Stimulated activated CD4-positive, alpha-beta T cell treated with anti-CD3 and anti-CD28 coated beads, Interleukin-4, amount 100 ng/mL, for 4 hours (primary cell): ENCODE results near the gene PTPN5.

Experiments
- DNase-seq, 2 experiments: peaks; one replicate each; pipeline ENCODE4 v3.0.0-alpha.2; 2020

PTPN5 gene

DNA sequence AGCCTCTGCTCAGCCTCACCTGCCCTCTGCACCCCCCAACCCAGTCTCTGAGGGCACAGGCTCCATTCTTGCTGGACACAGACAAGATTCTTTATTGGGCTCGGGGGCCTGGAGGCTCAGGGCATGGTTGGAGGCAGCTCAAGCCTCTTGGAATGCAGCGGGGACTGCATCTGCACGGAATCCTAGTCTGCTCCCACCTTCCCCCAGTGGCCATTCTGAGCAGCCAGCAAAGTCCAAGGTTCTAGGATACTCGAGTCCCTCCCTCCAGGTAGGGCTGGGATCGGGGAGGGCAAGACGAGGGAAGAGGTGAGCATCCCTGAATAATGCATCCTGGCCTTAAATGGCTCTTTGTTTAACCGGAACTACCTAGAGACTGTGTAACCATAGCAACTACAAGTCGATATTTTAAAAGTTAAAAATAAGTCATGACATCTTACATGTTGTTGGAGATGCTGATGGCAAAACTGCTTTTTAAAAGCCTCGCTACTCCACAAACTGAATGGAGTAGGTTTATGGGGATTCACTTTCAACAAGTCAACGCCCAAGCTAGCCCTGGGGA, 54.9 kb downstream of the PTPN5 start:
- DNase-seq: no peak

DNA sequence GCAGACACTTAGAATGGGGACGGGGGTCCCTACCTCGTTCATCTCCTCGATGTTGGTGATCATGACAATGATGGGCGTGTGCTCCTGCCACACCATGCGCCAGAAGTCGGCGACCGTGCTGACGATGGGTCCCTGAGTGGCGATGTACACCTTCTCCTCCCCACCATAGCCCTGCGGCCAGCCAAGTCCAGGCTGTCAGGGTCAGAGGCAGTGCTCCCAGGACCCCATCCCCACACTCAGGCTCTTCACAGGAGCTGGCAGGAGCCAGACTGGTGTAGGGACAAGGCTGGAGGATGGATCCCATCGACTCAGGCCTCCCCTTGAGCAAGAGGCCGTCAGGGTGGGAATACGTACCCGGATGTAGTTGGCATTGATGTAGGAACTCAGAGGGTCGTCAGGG, 58.4 kb downstream of the PTPN5 start:
- no peak for DNase-seq

DNA sequence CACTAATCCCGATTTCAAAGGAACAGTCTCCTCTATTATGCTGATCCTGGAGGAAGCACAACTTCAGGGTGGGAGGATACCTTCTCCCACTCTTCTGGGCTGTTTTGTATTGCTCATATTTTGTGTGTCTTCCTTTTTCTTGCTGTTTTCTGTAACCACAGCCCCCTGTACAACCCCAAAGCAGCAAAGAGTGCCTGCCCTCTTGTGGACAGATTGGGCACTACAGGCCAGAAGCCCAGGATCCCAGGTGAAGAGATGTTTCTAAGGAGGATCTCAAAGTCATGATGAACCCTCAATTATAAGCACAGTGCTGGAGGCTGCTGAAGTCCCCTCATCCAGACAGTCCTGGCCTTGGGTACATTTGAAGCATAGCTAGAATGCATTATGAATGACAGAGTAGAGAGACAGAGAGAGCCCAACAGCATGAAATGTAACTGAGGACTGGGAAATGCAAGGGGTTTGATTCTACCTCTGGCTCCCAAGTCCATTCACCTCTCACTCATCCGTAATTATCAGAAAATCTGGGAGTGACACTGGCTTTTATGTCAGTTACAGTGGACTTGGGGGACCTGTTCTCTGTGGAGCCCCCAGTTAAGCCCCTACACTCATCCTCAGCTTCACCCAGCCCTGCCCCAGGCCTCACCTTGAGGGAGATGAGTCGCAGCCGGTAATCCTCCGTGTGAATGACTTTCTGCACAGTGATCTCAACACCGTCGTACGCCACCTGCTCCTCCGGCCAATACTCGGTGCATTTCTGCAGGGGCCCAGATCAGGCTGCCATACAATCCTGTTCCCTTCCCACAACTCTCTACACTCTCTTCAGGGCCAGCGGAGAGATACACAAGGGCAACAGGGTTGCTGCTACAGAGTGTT, 59.4 kb downstream of the PTPN5 start:
- DNase-seq: peak; percentile 58 to 65

DNA sequence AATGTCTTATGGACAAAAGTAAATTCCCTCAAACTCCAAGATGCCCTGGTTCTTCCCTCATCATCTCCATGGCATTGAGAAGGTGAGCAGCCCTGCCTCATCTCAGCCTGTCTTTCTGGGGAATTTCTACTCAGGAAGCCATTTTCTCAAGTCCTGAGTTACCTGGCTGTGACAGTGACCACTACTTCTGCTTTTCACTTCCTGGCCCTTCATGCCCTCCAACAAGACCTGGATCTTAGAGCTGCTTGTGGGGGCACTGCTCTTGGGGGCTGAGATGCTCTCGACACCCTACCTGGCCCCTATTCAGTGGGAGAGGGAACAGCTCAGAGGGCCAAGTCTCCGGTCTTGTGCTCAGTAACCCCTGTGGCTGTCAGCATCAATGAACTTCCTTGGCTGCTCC, 60.2 kb downstream of the PTPN5 start:
- DNase-seq: no peak

DNA sequence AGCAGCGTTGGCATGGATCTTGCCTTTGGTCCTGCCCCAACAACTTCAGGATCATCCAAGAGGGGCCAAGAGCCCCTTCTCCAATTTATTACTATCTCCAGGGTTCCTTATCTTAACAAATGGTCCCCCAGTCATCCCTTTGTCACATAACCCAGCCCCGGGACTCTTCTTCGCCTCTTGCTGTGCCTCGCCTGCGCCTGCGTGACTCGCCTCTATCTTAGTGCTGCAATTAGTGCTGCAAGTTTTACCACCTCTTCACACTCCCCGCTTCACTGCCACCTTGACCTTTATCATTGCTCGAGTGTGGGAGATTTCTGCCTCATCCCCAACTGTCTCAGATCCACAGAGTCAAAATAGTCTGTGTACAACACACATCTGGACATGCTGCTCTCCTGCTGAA, 61.6 kb downstream of the PTPN5 start:
- DNase-seq: no peak

DNA sequence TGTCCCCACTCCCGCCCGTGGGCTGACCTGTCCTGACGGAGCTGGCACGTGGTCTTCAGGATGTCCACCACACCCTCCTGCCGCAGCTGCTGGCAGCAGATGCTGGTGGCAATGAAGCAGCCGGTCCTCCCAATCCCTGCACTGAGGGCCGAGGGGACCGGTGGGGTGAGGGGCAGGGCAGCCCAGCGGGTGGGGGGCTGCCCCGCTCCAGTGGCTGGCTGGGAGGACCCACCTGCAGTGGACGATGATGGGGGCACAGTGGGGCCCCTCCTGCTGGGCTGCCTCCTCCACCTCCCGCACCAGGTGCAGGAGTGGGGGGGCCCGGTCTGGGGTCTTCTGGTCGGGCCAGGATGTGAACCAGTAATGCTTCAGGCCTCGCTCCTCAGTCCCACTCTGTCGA, 62.2 kb downstream of the PTPN5 start:
- no peak for DNase-seq

DNA sequence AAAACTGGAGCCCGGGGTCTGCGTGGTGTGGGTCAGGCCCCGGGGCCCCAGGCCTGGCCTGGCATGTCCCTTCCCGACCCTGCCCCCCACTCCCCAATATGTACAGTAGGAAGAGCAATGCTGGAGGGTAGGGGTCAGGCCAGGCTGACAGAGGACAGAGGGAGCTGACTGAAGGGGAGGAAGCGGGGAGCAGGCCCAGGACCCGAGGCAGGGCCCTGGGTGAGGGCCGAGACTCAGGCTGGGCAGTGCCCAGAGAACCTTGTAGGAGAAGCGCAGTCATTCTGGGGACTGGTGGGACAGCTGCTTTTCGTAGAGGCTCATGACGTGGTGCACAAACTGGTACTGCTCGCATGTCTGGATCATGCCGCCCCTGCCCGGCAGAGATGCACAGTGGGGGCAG, 62.9 kb downstream of the PTPN5 start:
- DNase-seq: no peak

DNA sequence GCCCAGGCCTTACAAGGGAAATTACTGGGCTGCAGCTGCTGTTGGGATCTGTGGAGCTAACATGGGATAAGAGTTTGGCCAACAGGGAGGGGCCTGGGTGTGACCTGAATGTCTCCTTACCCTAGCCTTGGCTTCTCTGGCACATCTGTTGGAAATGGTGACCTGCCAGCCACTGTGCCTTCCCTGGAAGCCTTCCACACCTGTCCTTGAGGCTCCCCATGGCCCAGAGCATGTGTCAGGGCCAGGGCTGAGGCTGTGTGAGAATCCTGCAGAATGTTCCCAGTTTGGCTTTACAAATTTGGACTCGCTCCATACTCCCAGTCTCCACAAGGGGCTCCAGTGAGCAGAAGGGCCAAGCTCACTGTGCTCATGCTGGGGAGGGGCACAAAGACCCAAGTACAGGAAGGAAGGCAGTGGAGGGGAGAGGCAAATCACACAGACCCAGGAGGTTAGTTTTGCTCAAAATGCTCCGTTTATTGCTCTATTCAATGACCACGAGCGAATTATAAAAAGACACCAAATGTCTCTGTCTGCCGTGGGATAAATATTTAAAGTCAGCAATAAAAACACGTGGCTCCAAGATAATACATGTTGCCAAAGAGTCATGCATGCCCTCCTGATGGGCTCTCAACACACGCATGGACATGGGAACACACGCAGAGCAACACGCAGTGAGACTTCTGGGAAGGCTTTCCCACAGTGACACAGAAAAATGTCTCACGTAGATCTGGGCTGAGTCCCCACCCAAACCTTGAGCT, 63.9 kb downstream of the PTPN5 start:
- peak; percentile 24 to 43 for DNase-seq

DNA sequence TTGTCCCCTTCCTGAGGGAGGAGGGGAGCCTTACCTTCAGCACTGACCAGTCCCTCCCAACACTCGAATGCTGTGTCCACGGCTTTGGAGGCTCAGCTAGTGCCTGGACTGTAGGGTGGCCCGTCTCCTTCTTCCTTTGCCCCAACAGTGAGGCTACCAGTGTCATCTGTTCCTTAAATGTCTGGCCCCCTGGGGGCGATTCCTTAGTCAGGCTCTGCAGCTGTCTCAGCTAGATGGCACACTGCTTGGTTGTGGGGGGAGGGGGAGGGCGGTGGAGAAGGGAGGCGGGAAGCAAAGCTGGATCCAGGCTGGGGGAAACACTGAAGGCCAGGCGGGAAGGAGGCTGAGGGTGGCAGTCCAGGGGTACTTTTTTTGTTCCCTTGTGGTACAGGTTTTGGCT, 65.6 kb downstream of the PTPN5 start, which contains the start of gene IGSF22:
Gene IGSF22 (minus strand): TSS at position 149 of the 400 bp plus-strand sequence. CDS start 1,952 bp downstream, outside the sequence.
- no peak for DNase-seq

DNA sequence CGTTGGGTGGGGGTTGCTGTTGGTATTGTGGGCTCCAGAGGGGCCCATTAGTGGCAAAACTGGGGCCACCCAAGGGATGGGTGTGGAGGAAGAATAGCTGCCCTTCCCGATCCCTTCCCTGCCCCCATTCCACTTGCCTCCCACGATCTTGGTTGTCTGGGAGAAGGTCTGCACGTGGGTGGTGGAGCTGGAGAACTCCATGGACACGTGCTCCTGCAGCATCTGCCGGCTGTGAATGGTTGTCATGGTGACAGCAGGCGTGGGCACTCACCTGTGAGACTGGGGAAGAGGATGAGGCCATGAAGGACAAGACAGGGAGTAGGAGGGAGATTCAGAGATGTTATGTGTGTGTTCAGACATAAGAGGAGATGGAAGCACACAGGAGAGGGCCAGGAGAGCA, 67.6 kb downstream of the PTPN5 start:
- no peak for DNase-seq

DNA sequence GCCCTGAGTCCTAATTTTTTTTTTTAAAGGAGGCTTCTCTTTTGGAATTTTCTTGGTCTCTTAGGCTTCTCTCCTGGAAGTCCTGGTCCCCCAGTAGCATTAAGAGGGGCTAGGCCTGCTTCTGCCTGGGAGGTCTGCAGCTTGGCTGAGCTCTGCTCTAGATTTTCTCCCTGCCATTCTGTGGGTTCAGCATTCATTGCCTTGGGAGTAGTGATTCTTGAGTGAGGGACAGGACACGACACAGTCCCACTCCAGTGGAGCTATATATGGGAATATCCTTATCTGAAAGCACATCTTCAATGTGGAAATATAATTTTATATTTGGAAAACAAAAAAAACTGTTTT, 69.3 kb downstream of the PTPN5 start:
- no peak for DNase-seq

DNA sequence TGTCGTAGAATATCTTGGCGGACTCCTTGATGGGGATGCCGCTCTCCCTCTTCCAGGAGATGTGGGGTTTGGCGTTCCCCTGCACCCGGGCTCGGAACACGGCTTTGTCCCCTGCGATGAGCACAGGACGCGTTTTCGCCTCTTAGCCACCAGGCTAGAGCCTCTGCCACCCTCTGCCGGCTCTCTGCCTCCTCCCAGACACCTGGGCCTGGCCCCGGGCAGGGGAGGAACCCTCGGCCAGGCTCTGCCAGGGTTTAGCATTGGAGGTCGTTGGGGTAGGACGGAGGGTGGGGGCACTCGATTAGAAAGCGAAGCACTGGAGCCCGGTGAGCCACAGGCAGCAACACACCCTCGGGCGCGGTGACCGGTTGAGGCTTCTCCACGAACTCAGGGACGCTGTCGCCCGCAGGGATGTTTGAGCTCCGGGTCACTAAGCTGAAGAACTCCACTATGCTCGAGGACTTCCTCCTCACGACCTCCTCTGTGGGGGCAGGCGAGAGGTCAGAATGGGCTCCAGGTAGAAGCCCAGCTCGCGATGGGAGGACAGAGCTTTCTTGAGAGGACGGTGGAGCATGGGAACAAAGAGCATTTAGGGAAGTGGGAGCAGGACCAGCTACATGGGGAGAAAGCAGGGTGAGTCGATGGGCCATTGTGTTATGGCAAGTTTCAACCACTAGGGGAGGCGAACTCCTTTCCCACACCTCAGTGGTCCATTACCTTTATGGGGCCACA, 69.9 kb downstream of the PTPN5 start:
- peak; percentile 33 to 35 for DNase-seq

DNA sequence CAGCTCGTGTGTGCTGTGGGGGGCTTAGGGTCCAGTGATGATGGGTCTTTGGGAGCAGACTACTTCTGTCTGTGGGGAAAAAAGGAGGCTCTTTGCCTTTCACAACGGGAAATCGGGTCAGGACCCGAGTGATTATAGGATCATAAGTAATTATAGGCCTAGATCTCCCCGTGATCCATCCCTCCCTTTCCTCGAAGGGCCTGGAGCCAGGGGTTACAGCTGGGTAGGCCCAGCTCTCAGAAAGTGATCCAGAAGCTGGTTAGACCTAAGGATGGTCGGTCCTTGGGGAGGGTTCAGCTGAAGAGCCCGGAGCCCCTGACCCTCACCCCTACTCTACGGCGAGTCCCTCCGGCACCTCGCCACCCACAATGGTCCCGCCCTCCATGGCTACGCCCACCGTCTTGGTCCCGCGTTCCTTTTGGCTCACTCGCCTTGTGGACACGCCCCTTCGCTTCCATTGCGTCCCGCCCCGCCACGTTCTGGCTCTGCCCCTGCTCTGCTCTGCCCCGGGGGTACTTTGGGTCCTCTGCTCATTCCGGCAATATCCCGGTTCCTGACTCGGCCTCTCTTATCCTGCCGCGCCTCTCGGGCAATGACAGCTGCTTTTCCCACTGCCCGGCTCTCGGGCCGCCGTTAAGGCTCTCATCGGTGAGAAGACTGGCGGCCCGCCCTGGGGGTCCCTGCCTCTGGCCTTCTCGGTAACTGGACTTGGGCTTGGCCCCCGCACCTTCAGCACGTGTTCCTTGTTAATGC, 70.6 kb downstream of the PTPN5 start:
- peak; percentile 80 to 83 for DNase-seq

DNA sequence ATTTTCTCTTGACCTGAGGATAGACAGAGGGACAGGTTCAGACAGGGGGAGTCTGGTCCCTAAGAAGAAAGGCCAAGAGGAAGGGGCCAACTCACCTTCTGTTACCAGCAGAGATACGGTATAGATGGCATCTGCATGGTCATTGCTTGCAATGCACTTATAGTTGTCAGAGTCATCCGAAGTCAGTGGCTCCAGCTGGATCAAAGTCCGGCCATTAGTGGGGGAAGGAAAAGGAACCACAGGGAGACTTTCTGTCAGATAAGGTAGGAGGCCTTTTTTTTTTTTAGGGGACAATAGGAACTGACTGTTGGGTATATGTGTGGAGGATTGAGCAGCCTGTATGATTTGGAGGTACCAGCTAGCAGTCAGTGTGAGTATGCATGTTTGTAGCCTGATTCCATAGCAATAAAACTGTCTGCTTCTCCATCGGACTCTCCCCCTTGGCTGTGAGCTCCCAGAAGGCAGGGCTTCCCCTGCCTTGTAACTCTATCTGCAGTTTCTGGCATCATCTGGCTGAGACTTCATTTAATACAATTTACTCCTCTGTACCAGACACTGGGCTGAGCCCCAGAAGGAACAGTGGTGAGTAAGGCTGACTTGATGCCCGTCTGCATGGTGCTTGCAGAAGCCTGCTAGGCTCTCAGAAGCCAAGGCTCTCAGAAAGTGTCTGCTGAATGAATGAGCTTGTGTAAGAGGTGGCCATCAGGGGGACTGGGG, 71.3 kb downstream of the PTPN5 start:
- no peak for DNase-seq

DNA sequence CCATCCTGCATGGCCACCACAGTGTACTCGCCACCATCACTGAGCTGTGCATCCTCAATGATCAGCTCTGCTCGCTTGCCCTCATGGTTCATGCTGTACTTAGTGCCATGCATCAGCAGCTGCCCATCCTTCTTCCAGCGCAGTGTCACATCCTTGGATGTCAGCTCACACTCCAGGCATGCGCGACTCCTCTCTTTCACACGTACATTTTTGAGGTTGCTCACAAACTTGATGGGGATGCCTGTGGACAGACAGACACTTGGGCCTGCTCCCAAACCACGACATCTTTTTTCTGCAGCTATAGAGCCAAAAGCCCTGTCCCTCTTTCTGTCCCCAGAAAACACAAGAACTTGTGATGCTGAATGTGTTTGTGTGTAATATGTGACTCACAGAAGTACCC, 76.1 kb downstream of the PTPN5 start:
- no peak for DNase-seq

DNA sequence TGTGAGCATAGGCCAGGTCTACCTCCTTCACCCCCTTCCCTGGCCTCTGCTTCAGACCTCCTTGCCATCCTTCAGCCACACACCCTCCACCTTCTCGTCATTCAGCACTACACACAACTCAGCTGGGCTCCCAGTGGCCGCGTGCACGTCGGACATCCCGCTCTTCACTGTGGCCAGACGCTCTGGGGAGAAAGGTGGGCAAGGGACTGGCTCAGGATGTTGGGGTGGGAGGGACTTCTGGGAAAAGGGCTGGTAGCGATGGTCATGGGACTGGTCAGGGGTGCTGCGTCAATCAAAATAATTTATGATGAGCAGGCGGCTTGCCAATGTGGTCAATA, 77.2 kb downstream of the PTPN5 start:
- DNase-seq: no peak

DNA sequence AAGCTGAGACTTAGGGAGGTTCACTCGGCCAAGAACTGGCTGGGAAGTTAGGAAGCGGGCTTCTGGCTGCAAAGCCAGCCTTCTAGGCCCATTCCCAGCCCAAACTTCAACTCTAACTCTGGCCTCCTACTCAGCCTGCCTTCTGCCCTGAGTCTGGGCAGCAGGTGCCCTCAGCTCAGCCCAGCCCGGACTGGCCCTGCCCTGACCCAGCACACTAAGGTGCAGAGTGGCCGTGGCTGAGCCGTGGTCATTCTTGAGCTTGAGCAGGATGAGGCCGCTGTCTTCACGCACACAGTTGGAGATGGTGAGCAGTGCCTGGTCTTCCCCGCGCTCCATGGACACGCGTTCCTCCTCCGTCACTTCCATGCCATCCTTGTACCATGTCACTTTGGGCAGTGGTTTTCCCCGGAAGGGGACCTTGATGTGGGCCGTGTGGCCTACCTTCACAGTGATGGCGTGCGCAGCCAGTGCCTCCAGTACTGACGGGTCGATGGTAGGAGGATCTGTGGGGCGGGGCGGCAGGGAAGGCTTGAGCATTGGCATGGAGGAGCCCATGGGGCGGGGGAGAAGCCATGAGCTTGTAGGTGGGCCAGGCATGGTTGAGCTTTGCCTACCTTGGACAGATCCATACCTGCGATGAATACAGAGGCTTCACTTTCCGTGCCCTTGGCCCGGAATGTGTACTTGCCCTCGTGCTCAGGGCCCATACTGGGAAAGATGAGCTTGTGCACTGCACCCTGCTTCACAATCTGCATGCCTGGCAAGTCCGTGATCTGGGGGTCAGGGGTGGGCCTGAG, 77.8 kb downstream of the PTPN5 start:
- DNase-seq: no peak

DNA sequence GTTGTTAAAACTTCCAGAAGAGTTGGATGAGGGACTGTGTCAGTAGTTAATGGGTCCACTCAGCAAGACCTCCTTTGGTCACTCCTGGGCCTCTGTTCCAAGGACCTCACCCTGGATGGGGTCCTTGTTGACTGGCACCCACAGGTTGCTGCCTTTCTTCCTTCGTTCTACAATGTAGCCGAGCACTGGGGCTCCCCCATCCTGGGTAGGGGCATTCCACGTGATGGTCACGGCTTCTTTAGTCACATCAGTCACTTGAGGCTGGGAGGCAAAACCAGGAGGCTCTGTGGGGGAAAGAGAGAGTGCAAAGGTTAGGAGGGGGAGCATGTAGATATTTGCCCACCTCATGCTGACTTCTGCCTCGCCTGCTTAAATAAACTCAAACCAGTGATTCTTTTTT, 81.1 kb downstream of the PTPN5 start:
- DNase-seq: no peak

DNA sequence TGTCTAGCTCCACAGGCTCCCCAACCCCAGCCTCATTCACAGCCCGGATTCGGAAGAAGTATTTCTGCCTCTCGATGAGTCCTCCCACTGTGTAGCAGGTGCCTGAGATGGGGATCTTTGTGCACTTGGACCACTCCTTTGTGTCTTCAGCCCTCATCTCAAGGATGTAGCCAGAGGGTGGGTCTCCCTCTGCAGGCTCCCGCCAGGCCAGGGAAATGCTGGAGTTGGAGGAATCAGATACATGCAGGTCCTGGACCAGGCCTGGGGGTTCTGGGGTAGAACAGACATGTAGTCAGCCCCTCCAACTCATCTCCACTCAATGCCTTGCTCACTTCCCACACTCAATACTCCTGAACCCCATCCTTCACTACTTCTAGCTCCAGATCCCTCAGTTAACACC, 82.2 kb downstream of the PTPN5 start:
- DNase-seq: no peak

DNA sequence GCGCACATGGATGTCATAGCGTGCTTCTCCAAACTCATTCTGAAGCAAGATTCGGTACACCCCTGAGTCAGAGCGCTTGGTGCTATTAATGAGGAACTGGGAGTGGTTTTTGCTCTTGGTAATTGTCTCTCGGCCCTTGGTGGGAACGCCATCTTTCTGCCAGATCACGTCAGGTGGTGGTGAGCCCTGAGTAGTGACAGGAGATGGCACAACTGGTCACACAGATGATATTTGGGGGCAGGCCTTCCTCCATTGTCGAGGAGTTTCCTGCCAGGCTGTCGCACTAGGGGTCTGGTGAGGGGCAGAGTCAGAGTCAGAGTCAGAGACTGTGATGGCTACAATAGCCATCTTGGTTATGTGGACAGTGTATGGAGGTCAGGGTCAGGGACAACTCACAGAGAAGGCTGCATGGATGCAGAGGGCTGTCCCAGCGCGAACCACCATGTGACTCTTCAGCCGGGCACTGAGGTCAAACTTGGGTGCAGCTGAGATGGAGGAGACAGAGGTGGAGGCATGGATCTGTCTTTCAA, 83.7 kb downstream of the PTPN5 start:
- no peak for DNase-seq
